GM18505 (cell line): ENCODE results near the gene FNDC3B.

ENCODE experiments used
- ATAC-seq: cut with Tn5 transposase; IDR thresholded peaks from one replicate; pipeline ENCODE4 v1.9.1; 2021; ENCODE audit not compliant: unreplicated experiment
- POLR2A ChIP-seq: IDR thresholded peaks from 4 replicates; pipeline ENCODE4 v1.6.1; 2011; ENCODE audit warnings: borderline replicate concordance; ENCODE audit not compliant: insufficient read depth, insufficient read length; ENCODE audit errors: extremely low read depth

The FNDC3B gene

GRCh38 chr3:172208586-172209332 is 169.4 kb downstream of the FNDC3B start:
- no peak for TF ChIP-seq POLR2A
- ATAC-seq = no peak

- ATAC-seq = no peak
- no peak for TF ChIP-seq POLR2A
These were observed 170.2 kb downstream of the FNDC3B start for GRCh38 chr3:172209333-172210321.

GRCh38 chr3:172210355-172210754 is 171.0 kb downstream of the FNDC3B start:
- no peak for ATAC-seq
- TF ChIP-seq POLR2A = no peak

DNA sequence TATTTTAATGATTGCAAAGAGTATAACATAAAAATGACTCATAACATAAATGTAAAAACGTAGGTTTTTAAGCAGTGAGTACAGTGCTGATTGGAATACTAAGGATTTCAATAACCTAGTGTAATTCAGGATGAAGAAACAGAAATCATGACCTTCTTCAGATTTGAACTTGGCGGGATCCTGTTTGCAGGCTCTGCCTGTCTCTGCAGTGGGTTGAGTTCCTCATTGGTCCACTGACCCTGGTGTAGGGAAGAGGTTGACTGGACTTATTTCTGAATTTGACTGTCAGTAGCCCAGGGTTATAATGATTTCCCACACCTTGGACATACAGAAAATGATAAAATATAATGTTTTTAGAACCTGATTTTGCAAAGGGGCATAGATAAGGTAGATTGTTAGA is 171.7 kb downstream of the FNDC3B start:
- ATAC-seq = no peak
- TF ChIP-seq POLR2A = no peak

DNA sequence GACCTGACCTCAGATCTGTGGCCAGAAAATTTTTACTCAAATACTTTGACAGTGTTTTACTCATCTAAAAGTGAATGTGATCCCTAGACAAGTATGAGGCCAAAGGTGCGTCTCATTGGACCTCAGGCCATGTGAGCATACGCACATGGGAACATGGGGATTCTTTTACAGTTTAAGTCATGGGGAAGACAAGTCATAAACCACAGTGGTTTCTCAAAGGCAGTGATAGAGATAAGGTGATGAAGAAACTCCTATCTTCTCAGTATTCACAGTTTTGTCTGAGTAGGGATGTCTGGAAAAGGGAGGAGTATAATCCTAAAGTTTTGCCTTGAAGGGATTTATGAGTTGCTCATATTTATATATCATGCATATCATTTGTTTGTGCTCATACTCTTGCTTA is 173.8 kb downstream of the FNDC3B start:
- no peak for ATAC-seq

DNA sequence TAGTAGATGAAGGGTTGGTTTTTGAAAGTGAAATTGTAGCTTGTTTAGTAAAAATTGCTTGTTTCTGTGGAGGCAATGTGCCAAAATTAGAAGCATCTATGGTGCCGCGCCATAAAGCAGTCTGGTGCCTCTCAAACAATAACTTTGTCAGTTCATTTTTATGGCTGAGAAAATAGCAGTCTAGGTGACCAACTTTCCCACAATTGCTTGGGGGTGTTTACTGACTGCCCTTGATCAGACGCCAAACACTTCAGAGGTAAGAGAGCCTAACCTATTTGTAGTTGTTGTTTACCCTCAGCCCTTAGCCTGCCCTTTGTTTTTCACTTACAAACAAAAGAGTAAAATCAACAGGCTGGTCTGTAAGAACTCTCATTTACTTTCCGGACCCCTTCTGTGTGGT is 174.5 kb downstream of the FNDC3B start:
- TF ChIP-seq POLR2A = no peak
- ATAC-seq = no peak

More for the DNA sequence above, 173.8 kb downstream of the FNDC3B start:
- no peak for TF ChIP-seq POLR2A

- TF ChIP-seq POLR2A = no peak
- no peak for ATAC-seq
These were observed 176.9 kb downstream of the FNDC3B start for GRCh38 chr3:172216267-172216666.

- no peak for TF ChIP-seq POLR2A
- ATAC-seq = no peak
These were observed 177.5 kb downstream of the FNDC3B start for GRCh38 chr3:172216911-172217310.

GRCh38 chr3:172217877-172218276 is 178.5 kb downstream of the FNDC3B start:
- ATAC-seq = no peak

GRCh38 chr3:172218350-172219323 is 179.3 kb downstream of the FNDC3B start:
- no peak for TF ChIP-seq POLR2A
- no peak for ATAC-seq

More at GRCh38 chr3:172217877-172218276, 178.5 kb downstream of the FNDC3B start:
- no peak for TF ChIP-seq POLR2A

DNA sequence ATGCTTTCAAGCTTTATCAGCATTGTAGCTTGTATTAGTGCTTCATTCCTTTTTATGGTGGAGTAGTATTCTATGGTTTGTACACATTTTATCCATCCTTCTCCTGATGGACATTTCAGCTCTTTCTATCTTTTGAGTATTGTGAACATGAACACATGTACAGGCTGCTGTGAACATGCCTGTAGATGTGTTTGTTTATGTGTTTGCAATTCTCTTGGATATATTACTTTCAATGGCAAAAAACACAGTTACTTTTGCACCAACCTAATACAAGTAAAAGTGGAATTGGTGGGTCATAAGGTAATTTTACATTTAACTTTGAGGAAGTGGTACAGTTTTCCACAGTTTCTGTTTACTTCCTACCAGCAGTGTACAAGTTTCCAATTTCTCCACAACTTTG is 180.4 kb downstream of the FNDC3B start:
- ATAC-seq = no peak
- TF ChIP-seq POLR2A = no peak

GRCh38 chr3:172221547-172221946 is 182.2 kb downstream of the FNDC3B start:
- TF ChIP-seq POLR2A = no peak
- ATAC-seq = no peak
